Middle frontal gyrus (tissue), 1 donor: ENCODE measurements around the gene GNB3.
"Not testable (repeated sequence)": the region's sequence is repeated elsewhere in the genome, so short reads cannot be mapped to it uniquely, and the experiment has no call there.

ENCODE experiments used
- DNase-seq: peaks from one replicate; pipeline ENCODE4 v3.0.0-alpha.2; 2015; ENCODE audit warnings: low spot score; ENCODE audit errors: extremely low spot score

Gene GNB3

DNA sequence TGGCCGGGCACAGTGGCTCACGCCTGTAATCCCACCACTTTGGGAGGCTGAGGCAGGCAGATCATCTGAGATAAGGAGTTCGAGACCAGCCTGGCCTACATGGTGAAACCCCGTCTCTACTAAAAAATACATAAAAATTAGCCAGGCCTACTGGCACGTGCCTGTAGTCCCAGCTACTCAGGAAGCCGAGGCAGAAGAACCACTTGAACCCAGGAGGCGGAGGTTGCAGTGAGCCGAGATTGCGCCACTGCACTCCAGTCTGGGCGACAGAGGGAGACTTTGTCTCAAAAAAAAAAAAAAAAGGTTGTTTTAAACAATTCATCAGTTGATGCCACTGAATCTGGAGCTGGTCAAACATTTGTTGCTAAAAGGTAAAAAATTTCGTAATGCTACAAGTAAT lies 39.1 kb downstream of the GNB3 start:
- DNase-seq = not testable (repeated sequence)

DNA sequence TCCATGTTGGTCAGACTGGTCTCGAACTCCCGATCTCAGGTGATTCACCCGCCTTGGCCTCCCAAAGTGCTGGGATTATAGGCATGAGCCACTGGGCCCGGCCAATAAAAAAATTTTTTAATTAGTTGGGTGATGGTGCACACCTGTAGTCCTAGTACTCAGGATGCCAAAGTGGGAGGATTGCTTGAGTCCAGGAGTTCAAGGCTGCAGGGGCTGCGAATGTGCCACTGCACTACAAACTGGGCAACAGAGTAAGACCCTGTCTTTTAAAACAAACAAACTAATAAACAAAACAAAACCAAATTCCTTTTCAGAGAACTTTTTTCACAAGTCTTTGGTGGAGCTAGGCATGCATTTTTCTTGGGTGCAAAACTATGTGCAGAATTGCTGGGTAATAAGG lies 42.5 kb downstream of the GNB3 start:
- DNase-seq = no peak

DNA sequence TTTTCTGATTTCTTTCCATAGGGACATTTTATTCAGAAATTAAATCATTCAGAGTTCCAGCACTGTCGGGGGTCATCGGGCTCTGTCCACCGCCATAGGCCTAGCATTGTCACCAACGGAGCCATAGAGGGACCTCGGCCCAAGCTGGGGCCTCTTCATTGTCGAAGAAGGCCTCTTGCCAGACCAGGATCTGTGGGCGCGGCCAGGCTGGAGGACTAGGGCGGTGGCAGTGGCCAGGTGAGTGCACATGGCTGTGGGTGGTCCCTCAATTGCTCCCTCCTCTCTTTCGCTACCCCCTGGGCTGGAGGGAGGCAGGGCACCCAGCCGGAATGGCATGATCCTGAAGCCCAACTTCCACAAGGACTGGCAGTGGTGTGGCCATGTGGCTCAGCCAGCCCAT lies 43.0 kb downstream of the GNB3 start:
- DNase-seq = no peak

DNA sequence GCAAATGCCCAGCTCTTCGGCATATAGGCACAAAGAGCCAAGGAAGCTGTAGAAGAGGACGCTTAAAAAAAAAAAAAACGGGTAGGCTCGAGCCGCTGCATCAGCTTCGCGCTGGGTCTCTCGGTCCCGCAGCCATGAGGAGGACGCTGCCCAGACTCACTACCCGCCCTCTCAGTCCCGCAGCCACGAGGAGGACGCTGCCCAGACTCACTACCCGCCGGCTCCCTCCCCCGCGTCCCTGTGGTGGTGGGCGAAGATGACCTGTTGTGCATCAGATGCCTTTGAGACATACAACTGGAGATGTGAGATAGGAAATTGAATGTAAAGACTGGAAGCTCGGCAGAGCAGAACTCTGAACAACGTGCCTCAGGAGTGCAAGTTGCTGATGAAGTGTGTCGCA lies 43.8 kb downstream of the GNB3 start:
- no peak for DNase-seq

DNA sequence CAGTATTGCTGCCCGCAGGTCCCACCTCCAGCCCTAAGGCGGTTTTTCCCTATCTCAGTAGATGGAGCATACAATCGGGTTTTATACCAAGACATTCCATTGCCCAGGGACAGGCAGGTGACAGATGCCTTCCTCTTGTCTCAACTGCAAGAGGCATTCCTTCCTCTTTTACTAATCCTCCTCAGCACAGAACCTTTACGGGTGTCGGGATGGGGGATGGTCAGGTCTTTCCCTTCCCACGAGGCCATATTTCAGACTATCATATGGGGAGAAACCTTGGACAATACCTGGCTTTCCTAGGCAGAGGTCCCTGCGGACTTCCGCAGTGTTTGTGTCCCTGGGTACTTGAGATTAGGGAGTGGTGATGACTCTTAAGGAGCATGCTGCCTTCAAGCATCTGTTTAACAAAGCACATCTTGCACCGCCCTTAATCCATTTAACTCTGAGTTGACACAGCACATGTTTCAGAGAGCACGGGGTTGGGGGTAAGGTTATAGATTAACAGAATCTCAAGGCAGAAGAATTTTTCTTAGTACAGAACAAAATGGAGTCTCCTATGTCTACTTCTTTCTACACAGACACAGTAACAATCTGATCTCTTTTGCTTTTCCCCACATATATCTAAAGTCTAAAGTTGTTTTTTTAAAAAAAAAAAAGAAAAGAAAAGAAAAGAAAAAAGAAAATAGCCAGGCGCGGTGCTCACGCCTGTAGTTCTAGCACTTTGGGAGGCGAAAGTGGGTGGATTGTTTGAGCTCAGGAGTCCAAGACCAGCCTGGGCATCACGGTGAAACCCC lies 45.7 kb downstream of the GNB3 start:
- DNase-seq = not testable (repeated sequence)

DNA sequence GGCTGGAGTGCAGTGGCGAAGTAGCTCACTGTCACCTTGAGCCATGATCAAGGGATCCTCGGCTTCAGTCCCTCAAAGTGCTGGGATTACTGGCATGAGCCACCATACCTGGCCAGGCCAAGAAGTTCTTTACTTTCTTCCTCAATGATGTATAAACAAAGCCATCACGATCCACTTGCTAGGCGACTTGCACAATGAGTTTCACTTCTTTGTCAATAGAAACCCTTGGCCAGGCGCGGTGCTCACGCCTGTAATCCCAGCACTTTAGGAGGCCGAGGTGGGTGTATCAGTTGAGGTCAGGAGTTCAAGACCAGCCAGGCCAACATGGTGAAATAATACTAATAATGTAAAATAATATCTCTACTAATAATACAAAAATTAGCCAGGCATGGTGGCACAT lies 46.7 kb downstream of the GNB3 start:
- DNase-seq = no peak

DNA sequence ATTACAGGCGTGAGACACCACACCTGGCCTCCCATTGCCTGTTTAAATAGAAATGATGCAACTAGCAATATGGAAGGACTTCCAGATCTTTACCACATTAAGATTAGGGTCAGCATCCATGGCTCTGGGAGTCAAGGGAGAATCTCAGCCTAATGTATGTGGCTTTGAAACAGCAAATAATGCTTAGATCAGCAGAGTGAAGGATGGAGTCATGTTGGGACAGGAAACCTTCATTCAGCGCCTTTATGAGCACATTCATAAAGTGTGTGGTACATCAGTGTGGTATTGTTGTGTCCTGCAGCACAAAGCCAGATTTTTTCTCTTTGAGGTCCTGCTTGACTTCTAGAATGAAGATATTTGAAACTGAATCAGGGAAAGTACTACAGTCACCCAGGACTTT lies 47.6 kb downstream of the GNB3 start:
- DNase-seq = no peak

DNA sequence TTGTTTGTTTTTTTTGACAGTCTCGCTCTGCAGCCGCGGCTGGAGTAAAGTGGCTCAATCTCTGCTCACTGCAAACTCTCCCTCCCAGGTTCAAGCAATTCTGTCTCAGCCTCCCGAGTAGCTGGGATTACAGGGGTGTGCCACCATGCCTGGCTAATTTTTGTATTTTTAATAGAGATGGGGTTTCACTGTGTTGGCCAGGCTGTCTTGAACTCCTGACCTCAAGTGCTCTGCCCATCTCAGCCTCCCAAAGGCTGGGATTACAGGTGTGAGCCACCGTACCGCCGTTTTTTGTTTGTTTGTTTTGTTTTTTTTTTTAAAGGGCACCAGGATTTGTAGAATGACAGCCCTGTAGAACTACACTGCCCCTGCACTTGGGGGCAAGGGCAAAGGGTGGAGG lies 48.1 kb downstream of the GNB3 start:
- DNase-seq = not testable (repeated sequence)

DNA sequence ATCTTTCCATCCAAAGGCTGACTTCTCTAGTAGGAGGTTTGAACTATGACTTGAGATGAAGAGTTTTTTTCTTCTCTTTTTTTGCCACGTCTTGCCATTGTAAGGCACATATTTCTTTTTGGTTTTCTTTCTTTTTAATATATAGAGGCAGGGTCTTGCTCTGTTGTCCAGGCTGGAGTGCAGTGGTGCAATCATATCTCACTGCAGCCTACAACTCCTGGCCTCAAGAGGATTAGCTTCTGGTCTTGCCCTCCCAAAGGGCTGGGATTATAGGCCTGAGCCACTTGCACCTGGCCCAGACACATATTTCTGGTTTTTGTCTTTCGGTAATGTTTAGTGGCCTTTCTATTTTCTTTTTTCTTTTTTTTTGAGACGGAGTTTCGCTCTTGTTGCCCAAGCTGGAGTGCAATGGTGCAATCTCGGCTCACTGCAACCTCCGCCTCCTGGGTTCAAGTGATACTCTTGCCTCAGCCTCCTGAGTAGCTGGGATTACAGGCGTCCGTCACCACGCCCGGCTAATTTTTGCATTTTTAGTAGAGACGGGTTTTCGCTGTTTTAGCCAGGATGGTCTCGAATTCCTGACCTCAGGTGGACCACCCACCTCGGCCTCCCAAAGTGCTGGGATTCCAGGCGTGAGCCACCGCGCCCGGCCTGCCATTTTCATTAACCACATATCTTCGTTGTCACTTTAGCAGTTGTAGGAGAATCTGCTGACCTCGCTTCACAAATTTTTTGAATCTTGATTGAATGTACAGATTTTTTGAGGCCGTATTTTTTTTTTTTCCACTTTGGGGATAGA lies 49.2 kb downstream of the GNB3 start:
- not testable (repeated sequence) for DNase-seq

DNA sequence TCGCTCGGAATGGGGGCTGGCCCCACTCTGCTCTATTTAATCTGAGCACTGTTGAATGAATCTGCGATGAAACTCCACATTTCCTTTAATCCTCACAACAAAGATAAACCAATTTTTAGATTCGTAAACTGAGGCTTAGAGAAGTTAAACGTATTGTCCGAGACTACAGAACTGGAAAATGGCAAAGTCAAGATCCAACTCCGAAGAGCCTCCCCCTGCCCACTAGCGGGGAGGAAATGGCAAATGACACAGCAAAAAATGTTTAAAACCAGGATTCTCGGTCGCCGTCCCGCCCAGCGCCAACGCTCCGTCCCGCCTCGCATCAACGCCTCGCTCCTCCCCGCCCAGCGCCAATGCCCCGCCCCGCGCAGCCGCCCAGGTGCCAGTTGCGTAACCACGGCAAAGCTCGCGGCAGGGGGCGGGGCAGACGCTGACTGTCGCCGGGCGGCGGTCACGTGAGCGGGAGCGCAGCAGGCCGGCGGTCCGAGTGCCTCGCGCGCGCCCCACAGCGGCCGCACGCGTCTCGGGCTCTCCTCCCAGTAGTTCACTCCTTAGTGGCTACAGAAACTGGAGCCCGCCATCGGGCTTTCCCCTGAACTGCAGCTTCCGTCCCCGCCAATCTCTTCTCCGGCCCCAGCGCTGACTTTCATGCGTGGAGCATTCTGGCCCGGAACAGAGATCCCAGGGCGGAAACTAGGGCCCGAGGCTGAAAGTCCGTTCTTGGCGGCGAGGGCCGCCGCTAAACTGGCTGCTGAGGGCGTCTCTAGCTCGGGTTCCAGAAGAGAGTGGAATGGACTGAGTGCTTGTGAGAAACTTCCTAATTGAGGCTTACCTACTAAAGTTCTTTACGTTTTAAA lies 50.3 kb downstream of the GNB3 start:
- peak; percentile 97 for DNase-seq

DNA sequence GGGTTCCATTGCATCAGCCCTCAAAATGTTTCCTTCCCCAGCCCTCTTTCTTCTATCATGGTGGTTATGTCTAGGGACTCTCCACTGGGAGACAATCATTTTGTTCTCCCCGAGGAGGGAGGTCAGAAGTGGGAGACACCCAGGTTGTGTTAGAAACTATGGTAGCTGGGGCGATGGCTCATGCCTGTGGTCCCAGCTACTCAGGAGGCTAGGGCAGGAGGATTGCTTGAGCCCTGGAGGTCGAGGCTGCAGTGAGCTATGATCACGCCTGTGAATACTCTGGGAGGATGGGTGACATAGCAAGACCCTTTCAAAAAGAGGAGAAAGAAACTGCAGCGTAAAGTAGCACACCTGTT lies 50.9 kb downstream of the GNB3 start:
- no peak for DNase-seq

DNA sequence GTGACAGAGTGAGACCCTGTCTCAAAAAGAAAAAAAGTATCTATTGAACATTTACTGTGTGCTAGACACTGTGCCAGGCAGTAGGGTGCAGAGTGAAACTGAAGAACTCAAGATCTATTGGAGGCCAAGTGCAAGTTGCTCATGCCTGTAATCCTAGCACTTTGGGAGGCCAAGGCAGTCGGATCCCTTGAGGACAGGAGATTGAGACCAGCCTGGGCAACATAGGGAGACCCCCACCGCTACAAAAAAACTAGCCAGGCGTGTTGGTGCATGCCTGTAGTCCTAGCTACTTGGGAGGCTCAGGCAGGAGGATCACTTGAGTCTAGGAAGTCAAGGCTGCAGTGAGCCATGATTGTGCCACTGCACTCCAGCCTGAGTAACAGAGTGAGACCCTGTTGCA lies 52.0 kb downstream of the GNB3 start:
- not testable (repeated sequence) for DNase-seq

DNA sequence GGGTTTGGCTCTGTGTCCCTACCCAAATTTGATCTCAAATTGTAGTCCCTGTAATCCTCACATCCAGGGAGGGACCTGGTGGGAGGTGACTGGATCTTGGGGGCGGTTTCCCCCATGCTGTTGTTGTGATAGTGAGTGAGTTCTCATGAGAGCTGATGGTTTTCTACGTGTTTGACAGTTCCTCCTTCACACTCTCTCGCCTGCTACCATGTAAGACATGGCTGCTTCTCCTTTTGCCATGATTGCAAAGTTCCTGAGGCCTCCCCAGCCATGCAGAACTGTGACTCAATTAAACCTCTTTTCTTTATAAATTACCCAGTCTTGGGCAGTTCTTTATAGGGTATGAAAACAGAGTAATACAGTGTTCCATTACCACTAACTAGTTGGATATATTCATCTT lies 53.6 kb downstream of the GNB3 start:
- no peak for DNase-seq
